ENCODE results near the gene INTS2.
"Not testable (repeated sequence)": the region's sequence is repeated elsewhere in the genome, so short reads cannot be mapped to it uniquely, and the experiment has no call there.

Gene INTS2

DNA sequence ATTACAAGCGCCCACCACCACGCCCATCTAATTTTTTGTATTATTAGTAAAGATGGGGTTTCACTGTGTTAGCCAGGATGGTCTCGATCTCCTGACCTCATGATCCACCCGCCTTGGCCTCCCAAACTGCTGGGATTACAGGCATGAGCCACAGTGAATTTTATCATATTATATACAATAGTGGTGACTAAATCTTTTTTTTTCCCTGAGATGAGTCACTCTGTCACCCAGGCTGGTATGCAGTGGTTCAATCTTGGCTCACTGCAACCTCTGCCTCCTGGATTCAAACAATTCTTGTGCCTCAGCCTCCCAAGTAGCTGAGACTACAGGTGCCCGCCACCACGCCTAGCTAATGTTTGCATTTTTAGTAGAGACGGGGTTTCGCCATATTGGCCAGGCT is 41.9 kb downstream of the INTS2 start:
- DNase-seq = not testable (repeated sequence)

DNA sequence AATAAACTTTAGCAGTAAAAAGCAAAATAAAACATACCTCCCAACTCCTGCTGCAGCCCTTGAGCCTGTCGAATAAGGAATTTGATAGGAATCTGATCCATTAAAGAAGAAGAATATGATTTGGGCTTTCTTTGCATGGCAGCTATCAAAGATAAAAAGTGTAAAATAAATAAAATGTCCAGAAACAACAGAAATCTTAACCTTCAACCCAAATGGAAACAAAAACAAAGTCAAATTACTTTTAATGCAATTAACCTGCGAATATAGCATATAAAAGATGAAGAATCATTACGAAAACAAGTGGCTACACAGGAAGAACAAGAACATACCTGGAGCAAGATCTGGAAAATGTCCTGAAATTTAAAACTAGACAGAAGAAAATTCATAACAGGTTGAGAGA is 42.9 kb downstream of the INTS2 start:
- no peak for DNase-seq

DNA sequence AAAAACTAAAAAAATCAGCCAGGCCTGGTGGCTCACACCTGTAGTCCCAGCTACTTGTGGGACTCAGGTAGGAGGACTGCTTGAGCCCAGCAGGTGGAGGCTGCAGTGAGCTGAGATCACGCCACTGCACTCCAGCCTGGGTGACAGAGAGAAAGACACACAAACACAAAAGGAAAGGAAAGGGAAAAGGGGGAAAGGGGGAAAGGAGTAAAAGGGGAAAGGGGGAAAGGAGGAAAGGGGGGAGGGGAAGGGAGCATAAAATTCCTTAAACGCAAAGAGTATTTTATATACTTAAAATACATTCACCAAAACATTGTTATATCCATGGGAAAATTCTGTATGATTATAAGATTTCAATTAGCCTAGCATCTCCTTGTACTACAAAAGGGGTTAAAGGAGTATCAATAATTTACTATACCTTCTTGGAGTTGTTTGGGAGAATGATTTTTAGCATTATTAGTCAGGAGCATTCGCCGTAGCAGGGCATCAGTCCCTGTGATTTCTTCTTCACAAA is 47.1 kb downstream of the INTS2 start:
- no peak for DNase-seq

DNA sequence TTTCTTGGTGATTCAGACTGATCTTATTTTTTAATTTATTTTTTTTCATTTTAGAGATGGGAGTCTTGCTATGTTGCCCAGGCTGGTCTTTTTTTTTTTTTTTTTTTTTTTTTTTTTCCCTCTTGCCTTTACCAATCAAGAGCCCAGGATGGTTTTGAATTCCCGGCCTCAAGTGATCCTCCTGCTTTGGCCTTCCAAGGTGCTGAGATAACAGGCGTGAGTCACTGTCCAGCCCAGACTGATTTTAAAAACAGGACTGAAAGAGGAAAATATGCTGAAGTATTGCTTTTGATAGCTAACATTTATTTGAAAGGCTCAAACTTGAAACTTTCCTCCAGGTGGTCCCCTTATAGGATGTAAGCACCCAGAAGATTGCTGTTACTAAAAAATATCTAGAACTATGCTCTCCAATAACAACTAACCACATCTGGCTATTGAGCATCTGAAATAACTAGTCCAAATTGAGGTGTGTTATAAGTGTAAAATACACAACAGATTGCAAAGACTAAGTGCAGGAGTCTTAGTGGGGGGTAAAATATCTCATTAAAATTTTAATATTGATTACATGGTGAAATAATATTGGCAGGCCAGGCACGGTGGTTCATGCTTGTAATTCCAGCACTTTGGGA is 48.7 kb downstream of the INTS2 start:
- DNase-seq = no peak

DNA sequence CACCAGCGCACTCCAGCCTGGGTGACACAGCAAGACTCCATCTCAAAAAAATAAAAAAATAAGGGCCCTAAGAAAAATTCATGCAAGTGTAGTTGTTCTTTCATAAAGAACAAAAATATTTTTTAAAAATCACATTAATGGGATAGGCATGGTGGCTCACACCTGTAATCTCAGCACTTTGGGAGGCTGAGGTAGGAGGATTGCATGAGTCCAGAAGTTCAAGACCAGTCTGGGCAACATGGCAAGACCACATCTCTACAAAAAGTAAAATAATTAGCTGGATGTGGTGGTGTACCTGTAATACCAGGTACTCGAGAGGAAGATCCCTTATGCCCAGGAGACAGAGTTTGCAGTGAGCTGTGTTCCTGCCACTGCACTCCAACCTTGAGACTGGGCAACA is 49.3 kb downstream of the INTS2 start:
- no peak for DNase-seq

DNA sequence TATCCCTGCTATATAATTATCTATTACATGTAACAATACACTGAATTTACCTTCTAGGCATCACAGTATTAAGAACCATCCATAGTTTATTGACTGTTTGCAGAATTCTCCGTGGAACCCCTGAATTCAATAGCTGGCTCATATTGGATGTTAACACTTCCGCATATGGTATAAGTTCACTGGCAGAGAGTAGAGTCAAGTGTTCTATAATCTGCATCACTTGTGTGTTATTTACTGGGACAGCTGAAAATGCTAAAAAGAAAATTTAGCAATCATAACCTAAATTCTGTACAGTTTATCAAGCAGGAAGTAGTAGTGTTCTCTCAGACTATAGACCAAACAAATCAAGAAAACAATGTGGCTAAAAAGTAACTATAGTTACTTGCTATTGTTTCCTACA is 49.9 kb downstream of the INTS2 start:
- DNase-seq = no peak

DNA sequence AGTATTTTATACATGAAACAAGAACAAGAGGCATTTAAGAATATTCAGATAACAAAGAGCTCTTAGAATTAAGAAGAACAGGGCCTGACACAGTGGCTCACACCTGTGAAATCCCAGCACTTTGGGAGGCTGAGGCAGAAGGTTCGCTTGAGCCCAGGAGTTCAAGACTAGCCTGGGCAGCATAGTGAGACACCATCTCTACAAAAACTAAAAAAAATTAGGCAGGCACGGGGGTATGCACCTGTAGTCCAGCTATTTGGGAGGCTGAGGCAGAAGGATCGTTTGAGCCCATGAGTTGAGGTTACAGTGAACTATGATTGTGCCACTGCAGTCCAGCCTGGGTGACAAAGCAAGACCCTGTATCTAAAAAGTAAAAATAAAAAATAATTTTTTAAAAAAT is 52.0 kb downstream of the INTS2 start:
- no peak for DNase-seq

DNA sequence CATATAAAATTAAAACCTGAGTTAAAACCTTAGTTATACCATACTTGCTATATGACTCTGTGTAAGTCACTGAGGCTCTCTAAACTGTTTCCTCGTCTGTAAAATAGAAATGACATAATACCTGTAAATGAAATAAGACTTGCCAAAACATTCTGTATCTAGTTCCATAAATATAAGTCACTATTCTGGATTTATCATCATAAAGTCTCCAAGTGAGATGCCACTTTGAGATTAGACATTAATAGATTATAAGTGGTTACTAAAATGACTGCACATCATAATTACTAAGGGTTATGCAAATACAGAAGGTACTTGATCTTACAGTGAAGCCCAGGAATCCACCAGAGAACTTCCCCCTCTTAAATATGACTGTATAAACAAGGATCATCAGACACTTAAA is 52.5 kb downstream of the INTS2 start:
- no peak for DNase-seq

DNA sequence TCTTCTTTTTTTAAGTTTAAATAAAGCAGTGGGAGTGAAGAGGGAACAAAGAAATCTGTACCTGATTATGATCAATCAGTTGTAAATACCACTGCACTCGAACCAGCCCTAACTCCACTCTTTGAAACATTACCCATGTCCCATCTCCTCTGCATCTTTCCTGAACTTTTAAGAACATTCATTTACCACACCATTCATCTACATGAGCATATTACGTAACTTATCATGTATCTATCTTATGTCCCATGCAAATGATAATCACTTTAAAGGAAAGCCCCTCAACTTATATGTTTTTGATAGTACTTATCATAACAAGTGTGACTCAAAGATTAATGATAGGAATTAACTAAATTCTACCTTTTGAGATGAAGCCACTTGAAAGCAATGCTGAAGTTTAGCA is 53.7 kb downstream of the INTS2 start:
- no peak for DNase-seq

DNA sequence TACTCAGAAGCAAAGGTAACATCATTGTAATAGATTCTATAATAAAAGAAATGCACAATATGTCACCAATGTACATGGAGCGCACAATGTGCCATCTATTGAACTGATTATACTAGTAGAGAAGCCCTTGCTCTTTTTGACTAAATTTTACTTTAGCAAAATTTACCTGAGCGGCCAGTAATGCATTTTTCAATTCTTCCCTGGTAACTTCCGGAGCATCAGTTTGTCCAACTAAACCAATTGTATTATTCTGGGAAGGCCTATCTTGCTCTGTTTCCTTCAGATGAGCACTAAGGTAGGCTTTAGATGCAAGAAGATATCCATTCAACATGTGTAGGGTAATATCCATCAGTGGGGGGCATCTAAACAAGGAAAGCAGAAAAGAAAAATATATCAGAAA is 55.7 kb downstream of the INTS2 start:
- DNase-seq = no peak

DNA sequence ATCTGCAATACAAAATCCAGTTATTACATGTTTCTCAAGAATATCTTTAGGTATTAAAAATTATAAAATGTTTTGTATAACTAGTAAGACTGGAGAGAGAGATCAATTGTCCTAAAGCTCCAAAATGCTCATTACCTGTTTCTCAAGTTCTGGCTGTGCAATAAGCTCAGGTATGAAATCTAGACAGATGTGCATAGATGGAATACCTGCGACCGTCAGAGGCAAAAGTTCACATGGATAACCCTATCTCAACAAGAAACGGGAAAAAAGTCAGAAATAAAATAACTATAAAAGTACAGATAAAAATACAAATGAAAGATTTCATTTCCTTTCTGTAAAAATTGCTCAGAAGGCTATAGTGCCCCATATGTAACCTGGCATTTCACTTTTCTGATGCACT is 58.6 kb downstream of the INTS2 start:
- no peak for DNase-seq

DNA sequence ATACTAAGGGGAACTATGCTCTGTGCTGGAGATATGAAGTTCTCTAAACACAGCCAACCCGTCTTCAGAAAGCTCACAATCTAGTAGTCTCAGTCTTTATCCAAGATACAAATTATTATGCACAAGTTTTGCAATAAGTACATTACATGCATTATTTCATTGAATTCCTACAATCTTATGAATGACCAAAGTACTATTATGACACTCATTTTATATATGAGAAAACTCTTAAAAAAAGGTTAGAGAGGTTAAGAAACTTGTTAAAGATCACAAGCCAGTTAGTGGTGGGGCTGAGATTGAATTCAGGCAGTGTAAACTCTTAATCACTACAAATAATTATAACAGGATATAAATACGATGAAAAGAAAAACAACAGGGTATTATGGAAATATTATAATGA is 59.7 kb downstream of the INTS2 start:
- no peak for DNase-seq

DNA sequence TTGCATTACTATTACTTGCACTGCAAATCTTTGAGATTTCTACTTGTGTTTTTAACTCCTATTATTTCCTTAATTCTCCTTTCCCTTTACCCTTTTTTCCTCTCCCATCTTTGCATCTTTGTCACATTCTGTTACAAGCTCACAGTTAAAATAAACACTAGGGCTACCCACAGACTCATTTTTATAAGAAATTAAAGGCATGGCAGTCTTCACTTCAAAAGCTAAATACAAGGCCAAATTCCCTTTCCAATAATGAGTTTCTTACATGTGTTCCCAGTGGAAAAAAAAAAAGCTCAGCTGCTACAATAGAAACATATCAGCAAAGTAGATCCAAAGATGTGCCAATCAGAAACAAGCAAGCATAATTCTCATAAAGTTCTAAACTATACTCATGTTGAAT is 60.7 kb downstream of the INTS2 start:
- no peak for DNase-seq

DNA sequence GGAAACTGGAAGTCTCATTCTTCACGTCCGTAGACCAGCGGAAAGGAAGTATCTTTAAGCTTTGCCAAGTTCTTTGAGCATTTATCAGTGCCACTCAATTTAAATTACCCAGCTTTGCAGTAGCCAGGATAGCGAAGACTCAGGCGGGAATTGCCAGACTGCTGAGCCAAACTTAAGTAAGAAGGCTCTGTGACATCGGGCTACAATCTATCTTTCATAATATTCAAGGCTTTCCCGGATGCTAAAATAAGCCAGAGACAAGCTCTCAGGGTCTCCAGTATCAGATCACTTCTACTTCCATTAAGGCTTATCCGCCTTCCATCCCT is 64.0 kb downstream of the INTS2 start:
- no peak for DNase-seq

DNA sequence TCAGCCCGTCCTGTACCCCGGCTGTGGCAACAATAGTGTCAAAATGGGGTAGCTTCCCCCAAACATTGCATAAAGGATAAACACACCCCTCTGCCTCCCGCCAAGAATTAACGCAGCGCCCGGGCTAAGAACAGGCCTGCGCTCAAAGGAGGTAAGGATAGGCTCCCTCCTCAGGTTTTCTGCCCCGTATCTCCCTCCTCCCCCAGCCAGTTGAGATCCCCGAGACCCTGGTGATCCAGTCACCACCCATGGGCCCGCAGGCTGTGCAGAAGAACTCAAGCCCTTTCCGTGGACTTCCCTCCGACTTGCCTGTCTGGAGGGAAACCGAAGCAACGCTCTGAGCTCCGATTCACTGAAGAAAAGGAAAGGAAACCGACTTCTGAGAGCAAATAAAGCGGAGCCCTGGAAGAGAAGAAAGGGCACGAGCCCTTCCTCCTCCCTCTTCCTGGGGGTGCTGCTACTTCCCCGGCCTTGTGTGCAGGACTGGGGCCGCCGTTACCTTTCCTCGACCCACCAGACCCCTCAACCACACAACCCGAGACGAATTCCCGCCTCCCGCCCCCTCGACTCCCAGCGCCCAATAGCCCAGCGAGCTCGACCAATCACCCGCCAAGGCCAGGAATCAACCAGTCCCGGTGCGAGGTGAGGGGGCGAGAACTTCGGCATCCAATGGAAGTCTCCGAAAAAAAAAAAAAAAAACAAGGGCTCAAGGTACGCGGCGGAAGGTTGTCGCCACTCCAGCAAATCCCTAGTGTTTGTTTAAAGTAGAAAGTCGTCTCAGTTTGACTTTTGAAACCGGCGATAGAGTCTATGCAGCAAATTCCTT is 64.6 kb downstream of the INTS2 start, which contains the start of gene BRIP1:
BRIP1 (minus strand) TSS at position 554 of the 826 bp plus-strand sequence. CDS start 1,989 bp downstream, outside the sequence.
- no peak for DNase-seq

DNA sequence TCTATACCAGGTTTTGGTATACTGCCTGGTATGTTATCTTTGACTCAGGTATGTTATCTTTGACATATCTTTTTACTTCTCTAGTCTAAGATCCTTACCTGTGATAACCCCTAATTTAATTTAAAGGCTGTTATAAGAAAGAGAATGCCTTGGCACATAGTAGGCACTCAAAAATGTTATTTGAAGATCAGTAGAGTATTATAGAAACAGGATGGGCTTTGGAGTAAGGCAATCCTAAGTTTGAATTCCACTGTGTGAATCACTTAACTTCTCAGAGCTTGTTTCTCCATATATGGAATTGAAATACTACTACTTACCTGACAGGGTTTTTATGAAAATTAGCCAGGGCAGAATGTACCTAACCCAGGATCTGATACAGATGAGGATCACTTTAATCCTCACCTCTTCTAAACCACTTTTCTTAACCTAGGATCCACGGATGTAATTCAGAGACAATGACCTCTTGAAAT is 65.6 kb downstream of the INTS2 start:
- no peak for DNase-seq

DNA sequence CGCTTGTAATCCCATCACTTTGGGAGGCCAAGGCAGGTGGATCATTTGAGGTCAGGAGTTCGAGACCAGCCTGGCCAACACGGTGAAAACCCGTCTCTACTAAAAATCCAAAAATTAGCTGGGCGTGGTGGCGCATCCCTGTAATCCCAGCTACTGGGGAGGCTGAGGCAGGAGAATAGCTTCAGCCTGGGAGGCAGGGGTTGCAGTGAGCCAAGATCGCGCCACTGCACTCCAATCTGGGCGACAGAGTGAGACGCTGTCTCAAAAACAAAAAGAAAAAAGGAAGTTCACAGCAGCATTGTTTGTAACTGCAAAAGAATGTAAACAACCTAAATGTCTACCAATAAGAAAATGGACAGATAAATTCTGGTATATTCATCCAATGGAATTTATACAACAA is 67.4 kb downstream of the INTS2 start:
- DNase-seq = not testable (repeated sequence)

DNA sequence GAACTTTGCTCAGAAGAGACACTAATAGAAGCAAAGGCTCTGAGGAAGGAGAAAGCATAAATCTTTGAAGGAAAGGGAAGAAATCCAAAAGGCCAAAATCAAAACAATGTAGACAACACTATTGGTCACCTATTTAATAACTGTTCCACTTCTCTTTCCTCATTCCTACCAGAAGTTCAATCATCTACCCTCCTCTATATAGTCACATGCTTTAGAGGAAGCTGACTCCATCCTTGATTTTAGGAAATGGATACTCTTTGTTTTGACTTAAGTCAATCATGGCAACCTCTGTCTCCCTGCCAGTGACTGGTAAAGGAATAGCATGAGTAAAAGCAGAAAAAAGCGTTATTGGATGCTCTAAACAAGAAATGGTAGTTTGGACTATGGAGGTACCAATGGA is 71.7 kb downstream of the INTS2 start:
- DNase-seq = no peak

DNA sequence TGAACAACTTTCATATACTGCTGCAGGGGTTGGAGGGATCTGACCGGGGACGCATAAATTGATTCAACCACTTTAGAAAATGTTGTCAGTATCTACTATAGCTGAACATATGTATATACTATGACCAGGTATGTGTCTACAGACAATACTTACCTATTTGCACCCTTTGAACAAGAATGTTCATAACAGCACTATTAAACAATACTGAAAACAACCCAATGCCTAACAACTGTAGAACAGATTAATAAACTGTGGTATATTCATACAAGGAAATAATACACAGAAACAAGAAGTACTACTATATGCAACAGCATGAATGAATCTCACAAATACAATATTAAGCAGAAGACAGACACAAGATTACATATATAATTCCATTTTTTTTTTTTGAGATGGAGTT is 74.9 kb downstream of the INTS2 start:
- no peak for DNase-seq

DNA sequence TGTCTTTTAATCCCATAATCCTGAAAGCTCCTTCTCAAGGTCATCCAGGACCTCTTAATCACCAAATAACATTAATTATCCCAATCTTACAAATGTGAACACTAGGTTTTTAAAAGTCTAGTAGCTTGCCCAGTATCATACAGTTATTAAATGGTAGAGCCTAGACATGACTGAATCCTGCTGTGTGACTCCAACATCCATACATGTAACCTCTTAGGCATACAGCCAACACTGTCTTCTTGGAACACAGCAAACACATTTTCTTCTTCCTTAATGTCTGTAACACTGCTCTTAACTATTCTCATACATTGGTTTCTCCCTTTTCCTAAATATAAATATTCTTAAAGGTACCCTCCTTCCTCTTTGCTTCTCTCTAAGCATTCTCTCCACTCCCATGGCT is 78.1 kb downstream of the INTS2 start:
- DNase-seq = no peak

DNA sequence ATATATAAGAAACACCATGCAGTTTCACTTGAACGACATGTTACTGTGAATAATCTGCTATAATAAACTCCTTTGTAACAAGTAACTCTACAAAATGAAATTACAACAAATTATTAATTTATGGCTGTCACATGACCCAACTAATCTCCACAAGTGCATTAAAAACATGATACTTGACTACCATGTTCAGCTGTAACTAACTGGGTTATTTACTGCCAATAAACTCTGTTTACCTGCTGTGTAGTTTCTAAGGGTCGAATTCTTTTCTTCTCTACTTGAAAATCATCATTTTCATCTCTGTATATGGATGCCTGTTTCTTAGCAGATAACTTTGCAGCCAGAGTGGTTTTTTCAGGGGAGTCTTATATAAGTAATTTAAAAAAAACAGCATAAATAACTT is 78.9 kb downstream of the INTS2 start:
- DNase-seq = no peak

DNA sequence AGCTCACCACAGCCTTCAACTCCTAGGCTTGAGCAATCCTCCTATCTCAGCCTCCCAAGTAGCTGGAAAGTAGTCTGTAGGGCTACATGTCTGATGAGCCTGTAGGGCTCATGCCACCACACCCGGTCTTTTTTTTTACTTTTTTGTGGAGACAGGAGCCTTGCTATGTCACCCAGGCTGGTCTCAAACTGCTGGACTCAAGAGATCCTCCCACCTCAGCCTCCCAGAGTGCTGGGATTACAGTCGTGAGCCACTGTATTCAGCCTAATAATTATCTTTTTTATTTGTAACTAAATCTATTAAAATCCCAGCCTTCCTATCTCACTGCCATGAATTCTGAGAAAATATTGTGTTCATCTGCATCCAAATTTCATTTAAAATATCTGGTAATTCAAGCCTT is 79.5 kb downstream of the INTS2 start:
- DNase-seq = no peak

DNA sequence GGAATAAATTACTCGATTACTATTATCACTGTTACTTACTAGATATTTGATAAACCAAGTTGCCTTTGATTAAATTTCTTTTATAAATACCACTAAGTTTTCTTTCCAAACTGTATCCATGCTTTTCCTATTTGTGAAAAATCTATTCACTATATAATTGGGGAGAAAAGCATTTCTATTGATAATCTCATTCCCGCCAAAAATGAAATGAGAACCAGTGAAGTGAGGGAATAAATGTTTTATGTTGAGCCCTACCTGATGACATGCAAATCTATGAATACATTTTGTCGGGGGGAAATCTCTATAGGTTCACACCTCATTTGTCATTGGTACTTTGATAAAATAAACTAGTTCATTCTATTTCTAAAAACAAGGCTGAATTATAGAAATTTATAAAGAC is 80.1 kb downstream of the INTS2 start:
- DNase-seq = no peak

DNA sequence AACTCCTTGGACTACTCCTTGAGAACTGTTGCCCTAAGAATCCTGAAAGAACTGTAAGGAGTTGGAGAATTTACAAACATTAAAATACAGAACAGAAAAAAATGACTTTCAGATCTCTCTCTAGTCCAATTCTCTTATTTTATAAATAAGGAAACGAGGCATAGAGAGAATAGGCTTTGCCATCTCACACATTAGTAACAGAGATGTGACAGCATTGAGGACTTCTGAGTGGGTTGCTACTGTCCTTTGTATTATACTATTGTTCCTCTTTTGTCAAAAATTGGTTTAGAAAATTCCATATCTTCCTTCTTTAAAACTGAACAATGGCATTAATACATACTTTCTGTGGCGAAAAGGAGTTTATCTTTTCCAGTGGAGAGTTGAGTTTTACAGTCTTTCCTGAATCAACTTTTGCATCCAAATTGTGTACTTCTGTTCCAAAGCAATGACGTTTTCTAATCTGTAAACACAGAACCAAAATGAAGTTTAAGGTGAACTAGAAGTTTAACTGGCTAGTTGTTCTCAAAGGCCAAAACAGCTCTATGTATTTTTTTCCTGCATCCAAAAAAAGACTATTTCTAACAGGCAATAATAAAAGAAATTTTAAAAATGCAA is 80.9 kb downstream of the INTS2 start:
- no peak for DNase-seq

Data from cortex of kidney (tissue), 1 donor.